OCI-LY1 (cell line): ENCODE results near the gene HNRNPLL.

Experiments
- H2AFZ ChIP-seq: fragments of 200-600 bp; sonication (generic), shearing (Covaris generic); 2 replicates; pipeline ENCODE4 v1.6.0; 2014; ENCODE audit warnings: antibody characterized with exemption, mild to moderate bottlenecking, low read length
- H3F3A ChIP-seq: fragments of 200-600 bp; sonication (generic), shearing (Covaris generic); 2 replicates; pipeline ENCODE4 v1.6.0; 2014; ENCODE audit warnings: mild to moderate bottlenecking, antibody characterized with exemption, low read length, moderate library complexity; ENCODE audit not compliant: insufficient read depth
- H3K27ac ChIP-seq: fragments of 200-600 bp; sonication (generic); 2 replicates; pipeline ENCODE4 v1.5.1; 2014; ENCODE audit warnings: low read length, mixed run types, mild to moderate bottlenecking, low read depth; ENCODE audit not compliant: poor library complexity, severe bottlenecking
- H3K27me3 ChIP-seq: fragments of 200-600 bp; sonication (generic); 2 replicates; pipeline ENCODE4 v1.6.0; 2014; ENCODE audit warnings: antibody characterized with exemption, mild to moderate bottlenecking, low read length, moderate library complexity; ENCODE audit not compliant: insufficient read depth
- H3K36me3 ChIP-seq: fragments of 200-600 bp; sonication (generic); 2 replicates; pipeline ENCODE4 v1.6.1; 2014; ENCODE audit warnings: mild to moderate bottlenecking, antibody characterized with exemption, low read length, moderate library complexity, mixed read lengths; ENCODE audit not compliant: insufficient read depth
- H3K4me1 ChIP-seq: fragments of 200-600 bp; sonication (generic); 2 replicates; pipeline ENCODE4 v1.5.1; 2014; ENCODE audit warnings: mild to moderate bottlenecking, low read length, moderate library complexity; ENCODE audit not compliant: insufficient read depth, severe bottlenecking
- H3K4me2 ChIP-seq: fragments of 200-600 bp; sonication (generic), shearing (Covaris generic); 2 replicates; pipeline ENCODE4 v1.6.1; 2014; ENCODE audit warnings: low read length
- H3K4me3 ChIP-seq: fragments of 200-600 bp; sonication (generic); 2 replicates; pipeline ENCODE4 v1.5.1; 2014; ENCODE audit warnings: low read length, low read depth, mild to moderate bottlenecking, mixed read lengths; ENCODE audit not compliant: poor library complexity, severe bottlenecking
- H3K79me2 ChIP-seq: fragments of 200-600 bp; shearing (Covaris generic); 2 replicates; pipeline ENCODE4 v1.6.1; 2016; ENCODE audit warnings: mixed run types, low read length, mixed read lengths; ENCODE audit not compliant: insufficient read depth
- H3K9ac ChIP-seq: fragments of 200-600 bp; sonication (generic), shearing (Covaris generic); 2 replicates; pipeline ENCODE4 v1.6.1; 2014; ENCODE audit warnings: mild to moderate bottlenecking, low read length, mixed read lengths
- H3K9me2 ChIP-seq: fragments of 200-600 bp; sonication (generic), shearing (Covaris generic); 2 replicates; pipeline ENCODE4 v1.6.1; 2014; ENCODE audit warnings: low read depth, mild to moderate bottlenecking, low read length, mixed read lengths
- H3K9me3 ChIP-seq: fragments of 200-600 bp; shearing (Covaris generic); 2 replicates; pipeline ENCODE4 v1.6.1; 2014; ENCODE audit warnings: low read length, mixed read lengths
- H4K20me1 ChIP-seq: fragments of 200-600 bp; sonication (generic), shearing (Covaris generic); 2 replicates; pipeline ENCODE4 v1.6.0; 2016; ENCODE audit warnings: mild to moderate bottlenecking, low read length; ENCODE audit not compliant: insufficient read depth
- CTCF ChIP-seq: fragments of 200-600 bp; sonication (generic), shearing (Covaris generic); IDR thresholded peaks from 2 replicates; pipeline ENCODE4 v1.5.1; 2017; ENCODE audit warnings: mild to moderate bottlenecking, antibody characterized with exemption, low read length, moderate library complexity, mixed read lengths
- EZH2 ChIP-seq: fragments of 200-600 bp; sonication (generic), shearing (Covaris generic); IDR thresholded peaks from 2 replicates; pipeline ENCODE4 v1.8.0; 2017; ENCODE audit warnings: borderline replicate concordance, mixed run types, mild to moderate bottlenecking, antibody characterized with exemption, low read length, moderate library complexity, mixed read lengths

Gene HNRNPLL

GRCh38 chr2:38584881-38585280 is 17.8 kb downstream of the HNRNPLL start:
- no peak overlapping the region for H3K4me3 ChIP-seq
- no peak overlapping the region for H3K27ac ChIP-seq
- H3K36me3 ChIP-seq, result no peaks in the 10 kb centered on the region
- H3K9me3 ChIP-seq, result no peaks in the 10 kb centered on the region
- no peak for TF ChIP-seq CTCF
- TF ChIP-seq EZH2, result no peak
- no peak overlapping the region for H3K4me2 ChIP-seq
- H3K9ac ChIP-seq, result no peak overlapping the region
- H3K79me2 ChIP-seq, result no peaks in the 10 kb centered on the region
- no peaks in the 10 kb centered on the region for H3F3A ChIP-seq
- H2AFZ ChIP-seq, result no peak overlapping the region
- no peaks in the 10 kb centered on the region for H3K9me2 ChIP-seq
- no peaks in the 10 kb centered on the region for H4K20me1 ChIP-seq
- H3K4me1 ChIP-seq, result peaks cover 6% of the 10 kb centered on the region
- no peaks in the 10 kb centered on the region for H3K27me3 ChIP-seq

- Histone ChIP-seq H3K9ac (no peak overlapping the region), H3K4me1 (peaks cover 6% of the 10 kb centered on the region), H3F3A (no peaks in the 10 kb centered on the region), H4K20me1 (no peaks in the 10 kb centered on the region), H3K27me3 (no peaks in the 10 kb centered on the region), H2AFZ (no peak overlapping the region), H3K79me2 (no peaks in the 10 kb centered on the region), H3K27ac (no peak overlapping the region), H3K9me3 (no peaks in the 10 kb centered on the region), H3K4me3 (no peak overlapping the region), H3K36me3 (no peaks in the 10 kb centered on the region), H3K4me2 (no peak overlapping the region), H3K9me2 (no peaks in the 10 kb centered on the region)
- no peak for TF ChIP-seq CTCF
- TF ChIP-seq EZH2, result no peak
These were observed 18.7 kb downstream of the HNRNPLL start for GRCh38 chr2:38583994-38584393.

- H3K4me3 ChIP-seq, result no peak overlapping the region
These were observed 19.2 kb downstream of the HNRNPLL start for GRCh38 chr2:38583524-38583923.

More at GRCh38 chr2:38583524-38583923, 19.2 kb downstream of the HNRNPLL start:
- no peaks in the 10 kb centered on the region for H3K36me3 ChIP-seq
- H2AFZ ChIP-seq, result no peak overlapping the region
- no peak for TF ChIP-seq CTCF
- no peak for TF ChIP-seq EZH2
- H3K4me2 ChIP-seq, result no peak overlapping the region
- no peaks in the 10 kb centered on the region for H3K27me3 ChIP-seq
- no peaks in the 10 kb centered on the region for H3K9me2 ChIP-seq
- H3K9me3 ChIP-seq, result no peaks in the 10 kb centered on the region
- no peak overlapping the region for H3K9ac ChIP-seq
- H3K4me1 ChIP-seq, result peaks cover 6% of the 10 kb centered on the region
- no peak overlapping the region for H3K27ac ChIP-seq
- no peaks in the 10 kb centered on the region for H3F3A ChIP-seq
- no peaks in the 10 kb centered on the region for H3K79me2 ChIP-seq
- no peaks in the 10 kb centered on the region for H4K20me1 ChIP-seq
